Measurements from ENCODE around the gene VPS50.

VPS50 gene, protein sequence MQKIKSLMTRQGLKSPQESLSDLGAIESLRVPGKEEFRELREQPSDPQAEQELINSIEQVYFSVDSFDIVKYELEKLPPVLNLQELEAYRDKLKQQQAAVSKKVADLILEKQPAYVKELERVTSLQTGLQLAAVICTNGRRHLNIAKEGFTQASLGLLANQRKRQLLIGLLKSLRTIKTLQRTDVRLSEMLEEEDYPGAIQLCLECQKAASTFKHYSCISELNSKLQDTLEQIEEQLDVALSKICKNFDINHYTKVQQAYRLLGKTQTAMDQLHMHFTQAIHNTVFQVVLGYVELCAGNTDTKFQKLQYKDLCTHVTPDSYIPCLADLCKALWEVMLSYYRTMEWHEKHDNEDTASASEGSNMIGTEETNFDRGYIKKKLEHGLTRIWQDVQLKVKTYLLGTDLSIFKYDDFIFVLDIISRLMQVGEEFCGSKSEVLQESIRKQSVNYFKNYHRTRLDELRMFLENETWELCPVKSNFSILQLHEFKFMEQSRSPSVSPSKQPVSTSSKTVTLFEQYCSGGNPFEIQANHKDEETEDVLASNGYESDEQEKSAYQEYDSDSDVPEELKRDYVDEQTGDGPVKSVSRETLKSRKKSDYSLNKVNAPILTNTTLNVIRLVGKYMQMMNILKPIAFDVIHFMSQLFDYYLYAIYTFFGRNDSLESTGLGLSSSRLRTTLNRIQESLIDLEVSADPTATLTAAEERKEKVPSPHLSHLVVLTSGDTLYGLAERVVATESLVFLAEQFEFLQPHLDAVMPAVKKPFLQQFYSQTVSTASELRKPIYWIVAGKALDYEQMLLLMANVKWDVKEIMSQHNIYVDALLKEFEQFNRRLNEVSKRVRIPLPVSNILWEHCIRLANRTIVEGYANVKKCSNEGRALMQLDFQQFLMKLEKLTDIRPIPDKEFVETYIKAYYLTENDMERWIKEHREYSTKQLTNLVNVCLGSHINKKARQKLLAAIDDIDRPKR

DNA sequence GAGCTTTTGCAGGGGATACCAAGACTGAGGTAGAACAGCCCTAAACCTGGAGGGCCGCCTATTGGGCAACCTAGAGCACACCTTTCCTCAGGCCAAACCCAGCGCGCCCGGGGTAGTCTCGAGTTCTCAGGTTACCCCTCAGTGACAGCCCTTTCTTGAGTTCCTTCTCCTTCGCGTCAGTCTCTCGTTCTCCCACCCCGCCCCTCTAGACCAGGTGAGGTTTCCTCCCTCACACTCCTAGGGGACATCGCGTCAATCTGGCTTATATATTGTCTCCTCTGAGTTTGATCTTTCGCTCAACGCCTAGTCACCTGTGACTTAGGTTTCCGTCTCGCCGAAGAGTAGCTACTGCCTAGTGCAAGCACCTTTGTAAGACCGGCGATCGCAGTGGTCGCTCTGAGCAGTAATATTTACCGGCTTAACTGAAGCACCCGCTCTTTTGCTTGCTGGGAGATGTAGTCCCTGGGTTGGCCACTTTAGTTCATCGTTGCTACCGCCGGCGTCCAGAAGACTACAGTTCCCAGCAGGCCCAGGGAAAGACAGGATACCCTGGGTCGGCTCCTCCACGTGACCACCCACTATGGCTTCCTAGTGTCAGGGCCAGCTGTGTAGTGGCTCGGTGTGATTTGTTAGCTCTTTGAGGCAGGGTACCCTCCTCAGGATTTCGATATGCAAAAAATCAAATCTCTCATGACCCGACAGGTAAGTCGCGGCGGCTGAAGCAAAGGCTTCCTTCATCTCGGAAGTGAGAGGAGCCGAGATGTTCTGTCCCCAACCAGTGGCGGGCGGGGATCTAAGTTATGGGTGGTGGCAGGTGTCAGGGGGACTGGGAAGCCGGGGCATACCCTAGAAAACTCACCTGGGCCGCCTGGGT, at the start of gene VPS50:
Gene VPS50, plus strand, starts transcription at position 568 of the 874 bp plus-strand sequence. Its CDS starts 102 bp downstream, at position 670.
- peak; percentile 99 for DNase-seq

DNA sequence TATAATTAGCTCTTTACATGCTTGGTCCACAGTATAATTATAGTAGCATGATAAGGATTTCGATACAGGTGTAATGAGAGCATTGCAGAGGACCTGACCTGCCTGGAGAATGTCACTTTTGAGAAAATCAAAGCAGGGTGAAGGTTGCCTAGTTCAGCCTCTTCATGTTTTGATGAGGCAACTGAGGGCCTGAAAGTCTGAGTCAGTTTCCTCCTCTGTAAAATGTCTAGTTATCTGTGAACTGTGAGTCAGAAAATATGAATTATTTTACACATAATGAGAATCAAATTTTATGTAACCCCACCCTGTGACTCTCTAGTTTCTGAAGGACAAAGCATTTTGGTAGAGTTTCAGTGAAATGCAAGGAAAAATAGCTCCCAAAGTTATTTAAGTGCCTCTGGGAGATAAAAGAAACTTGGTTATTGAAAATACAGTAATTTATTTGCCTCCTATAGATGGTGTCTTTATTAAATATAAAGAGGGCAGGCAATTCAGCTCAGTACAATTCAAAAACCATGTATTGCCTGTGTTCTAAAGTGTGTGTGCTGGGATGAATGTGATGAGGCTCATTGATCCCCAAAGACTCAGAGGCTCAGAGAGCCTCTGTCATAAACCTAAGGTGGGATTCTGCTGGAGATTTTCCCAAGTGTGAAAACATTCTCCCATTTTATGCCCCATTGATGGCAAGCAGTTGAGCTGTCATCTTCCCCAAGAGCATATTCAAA, 46.7 kb upstream of the VPS50 start:
- DNase-seq = no peak

DNA sequence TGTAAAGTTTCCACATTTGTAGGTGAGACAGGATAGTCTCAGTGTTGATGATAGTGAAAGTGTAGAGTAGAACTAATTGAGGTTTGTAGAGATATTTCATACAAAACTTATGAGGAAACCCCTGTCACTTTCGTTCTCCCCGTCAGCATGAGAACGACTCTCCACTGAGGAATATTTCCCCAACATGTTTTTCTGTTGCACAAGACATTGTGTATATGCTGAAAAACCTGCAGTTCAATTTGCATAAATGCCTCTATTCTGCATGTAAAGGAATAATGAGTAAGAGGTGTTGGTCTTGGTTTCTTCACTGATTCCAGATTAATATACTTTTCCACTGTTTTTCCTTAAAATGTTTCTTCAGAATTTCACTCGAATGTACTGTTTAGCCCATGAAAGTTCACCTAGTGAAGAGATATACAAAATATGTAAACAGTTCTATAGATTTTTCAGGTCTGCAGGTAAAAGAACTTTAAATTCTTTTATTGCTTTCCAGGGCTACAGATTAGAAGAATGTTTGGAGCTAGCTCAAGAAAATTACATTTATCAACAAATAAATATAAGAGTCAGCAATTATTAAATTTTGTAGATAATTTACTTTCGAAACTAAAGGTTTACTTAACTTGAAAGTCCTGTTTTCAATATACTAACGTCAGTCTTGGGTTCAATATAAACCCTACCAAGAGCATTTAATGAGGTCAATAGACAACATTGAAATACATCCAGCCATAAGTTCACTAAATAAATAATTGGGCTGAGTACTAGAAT, 43.1 kb upstream of the VPS50 start:
- DNase-seq = no peak

DNA sequence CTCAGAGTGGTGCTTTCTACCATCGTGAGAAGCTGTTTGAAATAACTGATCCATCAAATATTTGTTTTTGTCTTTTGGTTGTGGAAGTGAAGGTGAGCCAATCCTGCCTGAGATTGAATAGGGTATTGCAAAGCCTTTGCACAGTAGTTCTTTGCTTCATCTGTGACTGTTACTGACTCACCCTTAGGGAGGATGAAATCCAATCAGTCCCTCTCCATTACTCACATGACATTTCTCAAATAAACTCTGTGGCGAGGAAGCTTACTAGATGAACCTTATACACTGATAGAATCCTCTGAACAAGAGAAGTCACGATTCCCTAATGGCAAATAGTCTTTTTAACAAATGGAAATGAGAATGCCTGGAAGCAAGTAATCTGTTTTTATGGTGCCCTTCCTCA, 37.8 kb upstream of the VPS50 start:
- DNase-seq = no peak

DNA sequence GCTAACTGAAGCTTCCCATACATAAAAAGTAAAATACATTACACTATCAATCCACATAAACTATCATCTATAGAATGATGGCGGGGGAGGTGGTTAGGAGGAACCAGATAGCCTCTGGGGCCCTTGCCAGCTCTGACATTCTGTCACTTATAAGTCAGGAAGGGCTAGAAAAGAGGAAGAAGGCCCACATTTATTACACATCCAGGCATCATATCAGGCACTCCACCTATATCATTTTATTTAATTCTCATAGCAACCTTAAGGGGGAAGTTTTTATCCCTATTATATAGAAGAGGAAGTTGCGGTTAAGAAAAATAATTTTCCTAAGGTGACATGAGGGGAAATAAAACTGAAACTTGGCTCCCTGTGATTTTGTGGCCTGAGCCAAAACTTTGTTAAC, 35.8 kb upstream of the VPS50 start:
- no peak for DNase-seq

DNA sequence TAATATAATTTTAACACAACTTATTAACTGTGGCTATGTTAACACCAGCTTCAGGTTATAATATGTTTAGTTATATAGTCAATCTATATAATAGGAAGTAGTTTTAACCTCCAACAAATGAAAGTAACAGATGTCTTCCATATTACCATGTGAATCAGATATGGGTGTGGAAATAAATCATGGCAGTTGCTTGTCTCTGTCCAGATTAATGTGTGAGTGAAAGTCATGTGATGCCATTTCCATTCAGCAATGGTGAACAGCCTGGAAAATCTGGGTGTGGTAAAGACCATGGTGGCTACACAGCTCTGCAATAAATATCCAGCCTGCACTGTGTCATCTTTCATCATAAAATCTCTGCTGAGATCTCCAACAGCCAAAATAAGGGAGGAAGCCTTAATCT, 33.7 kb upstream of the VPS50 start:
- no peak for DNase-seq

DNA sequence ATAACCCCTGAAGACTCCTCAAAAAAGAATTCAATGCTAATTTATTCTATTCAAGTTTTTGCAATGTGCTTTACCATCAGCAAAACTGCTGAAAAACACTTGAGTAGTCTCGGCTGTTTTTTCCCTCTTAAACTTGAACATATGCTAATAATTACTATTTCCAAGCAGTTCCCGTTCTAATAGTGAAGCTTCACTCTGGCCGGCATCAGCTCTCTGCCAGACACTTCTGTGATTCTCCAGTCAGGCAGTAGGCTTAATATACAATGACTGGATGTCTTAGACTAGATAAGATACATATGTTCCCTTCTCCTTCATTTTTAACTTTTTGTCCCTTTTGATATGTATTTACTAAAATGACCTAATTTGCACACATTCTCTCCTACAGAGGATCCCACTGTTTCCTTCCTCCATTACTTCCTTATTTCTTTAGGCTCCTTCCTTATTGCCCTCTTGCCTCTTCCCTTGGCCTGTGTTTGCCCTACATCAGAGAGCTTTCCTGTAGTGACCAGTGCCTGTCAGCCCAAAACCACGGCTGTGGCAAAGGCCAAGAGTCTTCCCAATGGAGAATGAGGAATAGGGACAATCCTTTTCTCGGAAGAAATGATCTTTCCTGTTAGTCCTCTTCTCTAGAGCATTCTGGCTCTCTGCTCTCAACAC, 29.4 kb upstream of the VPS50 start:
- no peak for DNase-seq

DNA sequence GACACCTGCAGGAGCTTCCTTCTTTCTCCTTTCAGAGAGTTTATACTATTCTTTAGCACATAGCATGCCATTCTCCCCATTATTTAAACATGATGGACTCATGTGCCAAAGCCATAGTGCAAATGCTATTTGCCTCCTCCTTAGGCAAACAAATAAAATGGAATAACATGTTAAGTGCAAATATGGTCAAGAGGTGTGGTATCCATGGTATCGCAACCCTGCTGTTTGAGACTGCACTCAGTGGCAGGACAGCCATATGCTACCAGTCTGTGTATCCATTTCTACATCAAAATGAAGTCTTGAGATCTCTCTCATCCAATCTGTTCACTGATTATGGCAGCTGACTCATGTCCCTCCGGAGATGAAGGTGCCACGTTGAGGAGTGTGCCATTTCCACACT, 28.7 kb upstream of the VPS50 start:
- DNase-seq = no peak

DNA sequence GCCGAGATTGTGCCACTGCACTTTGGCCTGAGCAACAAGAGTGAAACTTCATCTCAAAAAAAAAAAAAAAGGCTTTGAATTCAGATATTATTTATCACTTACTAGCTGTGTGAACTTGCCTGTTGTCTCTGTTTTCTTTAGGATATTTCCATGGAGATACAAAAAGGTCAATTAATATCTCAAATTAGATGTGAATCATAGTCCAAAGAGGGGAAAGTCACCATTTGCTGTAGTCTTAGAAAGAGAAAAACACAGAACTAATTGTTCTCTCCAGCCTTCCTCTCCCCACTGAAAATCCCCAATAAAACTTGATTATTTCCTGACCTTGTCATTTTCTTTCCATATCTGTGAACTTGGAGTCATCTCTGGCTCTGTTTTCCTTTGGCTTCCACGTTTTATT, 27.1 kb upstream of the VPS50 start:
- DNase-seq = no peak

DNA sequence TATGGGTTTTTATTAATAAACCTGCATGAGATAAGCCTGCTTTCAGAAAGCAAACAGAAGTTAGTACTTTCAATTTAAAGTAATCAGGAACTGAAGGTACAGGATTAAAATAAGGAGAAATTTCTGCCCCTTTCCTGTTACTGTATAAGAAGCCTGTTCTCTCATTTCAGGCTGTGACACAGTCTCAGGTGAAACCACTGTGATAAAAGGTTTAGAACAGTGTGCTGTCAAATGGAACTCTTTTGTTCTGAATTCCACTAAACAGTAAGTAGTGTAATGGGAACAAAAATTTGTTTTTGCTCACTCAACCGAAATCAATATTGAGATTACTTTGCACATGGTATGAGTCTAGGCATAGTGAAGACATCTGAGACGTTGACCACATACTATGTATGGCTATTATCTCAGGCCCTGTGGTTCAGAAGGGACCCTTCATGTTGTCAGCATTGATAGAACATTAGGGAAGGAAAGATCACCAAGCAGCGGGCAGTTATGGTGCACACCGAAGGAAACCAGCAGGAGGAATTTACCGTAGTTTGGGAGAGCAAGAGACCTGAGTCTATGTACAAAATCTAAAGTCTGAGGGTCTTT, 20.8 kb upstream of the VPS50 start:
- DNase-seq = no peak

DNA sequence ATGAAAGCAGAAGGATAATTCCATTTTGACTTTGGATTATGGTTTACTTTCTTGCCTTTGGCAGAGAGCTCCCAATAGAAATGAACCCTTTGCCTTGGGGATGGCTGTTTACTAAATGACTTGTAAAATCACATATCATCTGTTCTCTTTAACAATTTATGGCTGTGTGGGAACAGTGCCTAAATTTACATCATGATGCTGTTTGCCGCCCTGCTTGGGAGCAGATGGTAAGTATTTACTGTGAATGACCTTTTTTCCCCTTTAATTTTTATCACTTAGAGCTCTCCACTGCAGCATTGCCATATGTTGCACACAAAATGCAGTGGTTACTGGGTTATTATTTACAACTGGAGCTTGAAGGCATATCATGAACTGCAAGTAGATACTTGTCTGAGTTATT, 19.3 kb upstream of the VPS50 start:
- DNase-seq = peak; percentile 88

DNA sequence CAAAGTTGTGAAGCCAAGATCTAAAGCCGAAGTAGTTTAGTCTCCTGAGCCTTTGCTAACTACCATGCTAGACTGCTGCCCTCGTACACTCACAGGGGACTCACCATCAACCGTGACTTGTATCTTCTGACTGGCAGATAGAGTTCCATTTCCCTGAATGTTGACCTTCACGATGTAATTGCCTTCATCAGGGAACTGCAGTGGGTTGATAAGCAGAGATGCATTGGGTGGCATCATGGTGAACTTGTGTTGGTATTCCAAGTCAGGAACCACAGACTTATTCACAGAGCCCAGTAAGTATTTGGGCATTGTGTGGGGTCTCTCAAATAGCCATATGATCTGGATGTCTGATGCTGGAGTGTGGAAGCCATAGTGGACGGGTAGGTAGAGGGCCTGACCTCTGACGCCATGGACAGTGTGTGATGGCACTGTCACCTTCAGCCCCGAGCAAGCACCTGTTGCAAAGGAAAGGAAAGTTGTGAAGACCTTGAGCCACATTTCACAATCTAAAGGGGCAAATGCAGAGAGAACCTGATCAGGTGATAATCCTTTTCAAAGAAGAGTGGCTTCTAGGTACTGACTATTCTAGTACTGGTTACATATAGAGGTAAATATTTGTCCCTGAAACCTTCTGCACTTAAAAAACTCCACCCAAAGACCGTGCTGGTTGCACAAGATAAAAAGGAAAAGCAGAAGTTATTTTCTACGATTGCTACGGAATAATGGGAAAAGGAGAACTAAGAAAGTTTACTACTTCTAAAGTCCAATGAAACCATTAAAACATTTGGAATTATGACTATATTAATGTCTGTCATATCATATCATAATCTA, 13.0 kb upstream of the VPS50 start:
- no peak for DNase-seq

DNA sequence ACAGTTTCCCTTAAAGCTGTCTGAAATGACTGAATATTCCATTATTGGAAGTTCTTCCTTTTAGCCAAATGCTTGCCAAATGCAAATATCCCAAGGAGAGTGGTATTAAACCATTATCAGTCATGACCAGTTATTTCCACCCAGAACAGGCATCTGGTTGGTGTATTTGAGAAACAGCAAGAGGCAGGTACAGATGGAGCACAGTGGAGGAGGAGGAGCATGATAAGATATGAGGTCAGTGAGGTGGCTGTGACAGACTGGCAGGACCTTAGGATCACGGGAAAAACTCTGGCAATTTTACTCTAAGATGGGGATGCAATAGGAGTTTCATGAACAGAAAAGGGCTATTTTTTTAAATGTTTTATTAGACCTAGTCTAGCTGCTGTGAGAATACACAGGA, 12.3 kb upstream of the VPS50 start:
- no peak for DNase-seq

DNA sequence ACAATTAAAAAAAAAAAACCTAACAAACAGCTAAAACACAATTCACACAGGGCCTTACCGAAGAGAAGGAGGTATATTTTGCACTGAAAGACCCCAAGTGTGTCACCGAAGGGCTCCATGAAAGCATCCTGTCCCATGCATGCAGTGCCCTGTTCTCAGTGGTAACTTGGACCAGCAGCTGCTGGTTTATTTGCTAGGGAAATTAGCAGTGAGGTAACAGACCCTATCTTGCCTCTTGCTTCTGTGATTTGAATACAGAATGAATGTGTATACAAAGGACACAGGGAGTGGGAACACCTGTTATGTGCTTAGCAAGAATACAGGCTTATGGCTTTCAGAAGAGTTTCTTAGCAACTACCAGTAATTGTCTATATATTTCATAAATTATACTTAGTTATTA, 5.9 kb upstream of the VPS50 start, which contains the start of gene HEPACAM2:
Gene HEPACAM2, minus strand, starts transcription at position 160 of the 400 bp plus-strand sequence.
- no peak for DNase-seq

DNA sequence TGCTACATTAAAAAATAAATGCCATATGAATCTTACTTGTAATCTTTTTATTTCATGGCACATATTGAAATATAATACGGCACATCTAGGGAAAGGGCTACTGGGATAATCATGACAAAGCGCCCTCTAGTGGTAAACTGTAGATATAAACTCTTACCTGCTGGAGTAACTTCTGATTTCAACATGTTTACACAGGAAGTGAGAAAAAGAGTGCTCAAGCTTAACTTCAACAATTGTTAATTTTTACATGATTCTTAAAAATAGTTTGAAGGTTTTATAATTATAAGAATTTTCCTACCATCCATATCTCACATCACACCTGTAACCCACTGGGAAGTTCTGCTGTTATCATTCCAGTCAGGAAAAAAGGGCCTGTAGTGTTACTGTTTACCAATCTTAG, 3.9 kb upstream of the VPS50 start:
- peak; percentile 73 for DNase-seq

DNA sequence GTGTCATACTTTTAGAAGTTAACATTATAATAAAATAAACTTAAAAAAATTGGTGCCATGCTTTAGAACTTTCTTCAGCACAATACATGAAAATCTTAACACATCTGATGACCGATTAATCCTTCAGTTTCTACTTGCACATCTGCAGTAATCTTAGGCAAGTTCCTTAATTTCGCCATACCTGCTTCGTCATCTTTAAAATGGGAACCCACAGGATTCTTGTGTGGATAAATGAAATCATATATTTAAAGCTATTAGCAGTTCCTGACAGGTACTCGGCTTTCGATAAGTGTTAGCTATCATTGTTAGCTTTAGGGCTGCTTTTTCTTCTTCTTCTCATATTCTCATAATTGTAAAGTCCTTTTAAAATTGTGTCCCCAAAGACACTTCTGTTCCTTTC, 907 bp upstream of the VPS50 start:
- no peak for DNase-seq

DNA sequence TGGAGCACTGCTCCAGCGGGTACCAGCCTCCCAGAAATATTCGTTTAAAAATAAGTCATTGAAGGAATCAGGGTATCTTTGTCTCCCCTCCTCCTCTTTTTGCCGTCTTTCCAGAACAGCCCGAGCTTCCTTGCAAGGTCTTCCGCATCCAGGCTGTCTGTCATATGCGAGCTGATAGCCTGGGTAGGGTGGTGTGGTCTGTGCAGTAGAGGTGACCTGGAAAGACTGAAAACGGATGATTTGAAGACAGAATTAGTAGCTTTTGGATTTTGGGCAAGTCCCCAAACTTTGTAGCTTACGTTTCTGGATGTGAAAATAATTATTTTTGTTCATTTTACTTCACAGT, 480 bp downstream of the VPS50 start:
- DNase-seq = no peak

DNA sequence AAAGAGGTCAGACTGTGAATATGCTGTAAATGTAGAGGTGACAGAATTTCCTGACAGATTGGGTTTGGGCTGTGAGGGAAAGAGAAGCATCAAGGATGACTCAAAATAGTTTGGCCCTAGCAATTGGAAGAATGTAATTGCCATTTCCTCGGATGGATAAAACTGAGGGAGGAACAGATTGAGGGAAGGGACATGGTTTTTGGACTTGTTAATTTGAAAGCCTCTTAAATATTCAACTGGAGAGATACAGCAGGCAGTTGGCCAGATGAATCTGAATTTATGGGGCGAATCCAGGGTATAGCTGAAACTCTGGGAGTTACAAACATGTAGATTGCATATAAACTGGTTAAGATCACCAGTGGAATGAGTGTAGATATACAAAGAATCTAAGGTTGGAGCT, 3.4 kb downstream of the VPS50 start:
- no peak for DNase-seq

DNA sequence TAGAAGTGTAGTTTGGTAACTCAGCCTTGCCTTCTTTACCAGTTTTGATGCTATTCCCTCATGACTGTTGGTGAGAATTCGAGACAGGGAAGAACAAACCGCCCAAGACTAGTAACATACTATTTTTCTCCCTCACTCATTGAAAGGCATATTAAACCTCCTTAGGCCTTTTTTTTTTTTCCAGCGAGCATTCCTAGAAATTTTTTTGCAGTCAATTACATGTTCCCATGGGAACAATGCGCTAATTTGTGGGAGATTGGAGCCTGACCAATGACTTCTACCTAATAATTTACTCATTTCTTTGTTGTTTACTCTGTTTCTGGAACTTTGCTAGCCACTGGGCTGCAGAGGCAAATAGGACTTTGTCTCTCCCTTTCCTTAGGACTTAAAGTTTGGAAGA, 6.0 kb downstream of the VPS50 start:
- DNase-seq = no peak

DNA sequence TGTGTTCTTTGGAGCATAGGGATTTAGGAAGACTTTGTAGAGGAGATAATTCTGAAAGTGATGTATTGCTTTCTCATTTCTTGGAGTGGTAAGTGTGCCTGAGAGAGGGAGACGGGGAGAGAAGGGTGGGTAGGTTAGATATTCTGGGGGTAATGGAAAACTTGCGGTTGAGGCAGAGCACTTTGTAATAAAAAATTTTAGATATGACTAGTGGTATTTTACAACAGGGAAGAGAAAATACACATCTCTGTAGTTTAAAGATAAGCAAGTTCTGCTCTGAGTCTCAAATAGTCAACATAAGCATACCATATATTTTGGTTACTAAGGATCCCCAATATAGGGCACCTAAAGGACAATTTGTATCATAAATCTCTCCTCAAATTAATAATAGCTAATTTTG, 6.6 kb downstream of the VPS50 start:
- DNase-seq = no peak

Data from NCI-H2227 treated with DMSO at 0.1 percent for 48 hours (cell line).